ENCODE measurements around the gene SAXO2. TPM values are rescaled to one million over a fixed set of nuclear protein-coding genes. Genes with fewer than 3 reads are reported as not detected.
"Not testable (repeated sequence)": the region's sequence is repeated elsewhere in the genome, so short reads cannot be mapped to it uniquely, and the experiment has no call there.

The SAXO2 gene
- total RNA-seq, 2 experiments from 2014 or later = 13.9 to 14.3 TPM

DNA sequence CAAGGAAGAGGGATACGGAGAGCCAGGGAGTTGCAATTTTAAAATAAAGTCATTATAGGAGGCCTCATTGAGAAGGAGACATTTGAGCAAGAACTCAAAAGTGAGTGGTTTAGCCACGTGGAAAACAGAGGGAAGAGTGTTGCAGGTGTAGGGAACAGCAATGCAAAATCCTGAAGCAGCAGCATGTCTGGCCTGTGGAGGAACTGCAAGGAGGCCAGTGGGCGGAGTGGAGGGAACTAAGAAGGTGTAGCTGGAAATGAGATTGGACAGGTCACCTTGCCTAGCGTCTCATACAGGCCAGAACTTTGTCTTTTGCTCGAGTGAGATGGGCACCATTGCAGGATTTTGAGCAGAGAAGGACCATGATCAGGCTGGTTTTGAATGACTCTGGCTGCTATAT lies 34.9 kb downstream of the SAXO2 start:
- DNase-seq = no peak
- ChIA-PET POLR2A (no interaction called here), CTCF (no interaction called here)
- Mint-ChIP-seq H3K9me3 (no peaks in the 10 kb centered on the region), H3K36me3 (ENCODE audit: low read depth) (no peaks in the 10 kb centered on the region), H3K27ac (no peak overlapping the region), H3K27me3 (no peaks in the 10 kb centered on the region), H3K4me3 (no peak overlapping the region), H3K4me1 (peaks cover 26% of the 10 kb centered on the region)

DNA sequence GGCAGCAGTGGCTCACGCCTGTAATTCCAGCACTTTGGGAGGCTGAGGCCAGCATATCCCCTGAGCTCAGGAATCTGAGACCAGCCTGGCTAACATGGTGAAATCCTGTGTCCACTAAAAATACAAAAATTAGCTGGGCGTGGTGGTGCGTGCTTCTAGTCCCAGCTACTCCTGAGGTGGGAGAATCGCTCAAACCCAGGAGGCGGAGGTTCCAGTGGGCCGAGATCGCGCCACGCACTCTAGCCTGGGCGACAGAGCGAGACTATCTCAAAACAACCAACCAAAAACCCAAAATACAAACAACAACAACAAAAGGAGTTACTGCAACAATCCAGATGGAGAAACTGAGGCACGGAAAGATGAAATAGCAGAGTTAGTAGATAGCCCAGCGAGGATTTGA lies 35.4 kb downstream of the SAXO2 start:
- H3K27ac Mint-ChIP-seq = no peak overlapping the region
- no peaks in the 10 kb centered on the region for H3K36me3 Mint-ChIP-seq (ENCODE audit: low read depth)
- ChIA-PET POLR2A (no interaction called here), CTCF (no interaction called here)
- peaks cover 26% of the 10 kb centered on the region for H3K4me1 Mint-ChIP-seq
- no peaks in the 10 kb centered on the region for H3K27me3 Mint-ChIP-seq
- no peak overlapping the region for H3K4me3 Mint-ChIP-seq
- H3K9me3 Mint-ChIP-seq = no peaks in the 10 kb centered on the region
- DNase-seq = no peak

GRCh38 chr15:82298520-82298919 lies 35.9 kb downstream of the SAXO2 start:
- POLR2A ChIA-PET = interaction anchor here (0.6 kb wide), 1 partner anchor 12 kb away, joined by 4 read pairs; no protein-coding TSS in a partner anchor
- Mint-ChIP-seq H3K27me3 (no peaks in the 10 kb centered on the region), H3K9me3 (no peaks in the 10 kb centered on the region), H3K27ac (peak overlapping the region; percentile 46), H3K36me3 (ENCODE audit: low read depth) (no peaks in the 10 kb centered on the region), H3K4me3 (no peak overlapping the region), H3K4me1 (peaks cover 26% of the 10 kb centered on the region)
- CTCF ChIA-PET = interaction anchor here (0.8 kb wide), 1 partner anchor 10 kb away, joined by 4 read pairs; no protein-coding TSS in a partner anchor
- peak; percentile 74 for DNase-seq

- DNase-seq; H3K27me3 Mint-ChIP-seq; H3K27ac Mint-ChIP-seq; H3K9me3 Mint-ChIP-seq; H3K4me3 Mint-ChIP-seq; H3K36me3 Mint-ChIP-seq (ENCODE audit: low read depth); POLR2A ChIA-PET: not testable (repeated sequence)
- H3K4me1 Mint-ChIP-seq = peaks cover 27% of the 10 kb centered on the region
- CTCF ChIA-PET = interaction anchor here (0.8 kb wide), 1 partner anchor 9 kb away, joined by 4 read pairs; no protein-coding TSS in a partner anchor
Measured at GRCh38 chr15:82299511-82299914, 36.9 kb downstream of the SAXO2 start.

- H3K27me3 Mint-ChIP-seq; H3K4me3 Mint-ChIP-seq; CTCF ChIA-PET; DNase-seq; H3K9me3 Mint-ChIP-seq; H3K36me3 Mint-ChIP-seq (ENCODE audit: low read depth); H3K27ac Mint-ChIP-seq; POLR2A ChIA-PET: not testable (repeated sequence)
- H3K4me1 Mint-ChIP-seq = peaks cover 35% of the 10 kb centered on the region
Measured at GRCh38 chr15:82300326-82300725, 37.7 kb downstream of the SAXO2 start.

- no peak for DNase-seq
- H3K36me3 Mint-ChIP-seq (ENCODE audit: low read depth) = no peaks in the 10 kb centered on the region
Measured at GRCh38 chr15:82300883-82301282, 38.3 kb downstream of the SAXO2 start.

DNA sequence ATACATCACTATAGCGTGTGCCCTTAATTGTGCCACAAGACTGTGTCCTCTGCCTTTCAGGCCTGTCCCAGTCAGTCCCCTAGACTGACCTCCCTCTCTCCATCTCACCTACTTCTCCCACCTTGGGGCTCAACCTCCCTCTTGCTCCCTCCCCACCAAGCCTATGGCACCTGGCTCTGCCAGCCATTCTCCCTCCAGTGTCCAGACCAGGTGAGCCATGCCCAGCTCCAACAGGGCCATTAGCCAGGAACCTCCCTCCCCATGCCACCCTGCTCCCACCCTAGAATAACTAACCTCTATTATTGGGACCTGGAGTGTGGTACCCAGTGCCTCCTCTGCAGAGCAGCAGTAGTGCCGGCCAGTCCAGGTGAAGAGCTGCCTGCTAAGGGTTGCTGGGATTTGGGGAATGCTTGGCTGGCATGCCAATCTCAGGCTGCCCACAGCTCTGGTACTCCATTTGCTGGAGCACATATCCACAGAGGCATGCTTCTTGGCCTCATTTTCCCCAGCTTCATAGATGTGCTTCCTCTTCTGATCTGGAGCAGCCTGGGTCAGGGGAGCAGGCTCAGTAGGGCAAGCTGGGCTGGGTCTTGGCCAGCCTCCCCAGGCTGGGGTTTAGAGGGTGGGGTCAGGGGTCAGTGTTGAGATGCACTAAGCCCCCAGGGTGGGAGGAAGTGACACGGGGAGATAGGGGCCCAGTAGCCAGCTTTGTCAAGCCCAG lies 38.8 kb downstream of the SAXO2 start:
- Mint-ChIP-seq H3K4me1 (peaks cover 35% of the 10 kb centered on the region), H3K27ac (no peak overlapping the region), H3K9me3 (no peaks in the 10 kb centered on the region), H3K27me3 (no peaks in the 10 kb centered on the region), H3K36me3 (ENCODE audit: low read depth) (no peaks in the 10 kb centered on the region), H3K4me3 (no peak overlapping the region)
- ChIA-PET CTCF (no interaction called here), POLR2A (no interaction called here)
- DNase-seq = no peak

More at GRCh38 chr15:82300883-82301282, 38.3 kb downstream of the SAXO2 start:
- H3K27ac Mint-ChIP-seq = no peak overlapping the region
- peaks cover 35% of the 10 kb centered on the region for H3K4me1 Mint-ChIP-seq
- POLR2A ChIA-PET = no interaction called here
- H3K9me3 Mint-ChIP-seq = no peaks in the 10 kb centered on the region
- no peaks in the 10 kb centered on the region for H3K27me3 Mint-ChIP-seq
- H3K4me3 Mint-ChIP-seq = no peak overlapping the region
- CTCF ChIA-PET = no interaction called here

DNA sequence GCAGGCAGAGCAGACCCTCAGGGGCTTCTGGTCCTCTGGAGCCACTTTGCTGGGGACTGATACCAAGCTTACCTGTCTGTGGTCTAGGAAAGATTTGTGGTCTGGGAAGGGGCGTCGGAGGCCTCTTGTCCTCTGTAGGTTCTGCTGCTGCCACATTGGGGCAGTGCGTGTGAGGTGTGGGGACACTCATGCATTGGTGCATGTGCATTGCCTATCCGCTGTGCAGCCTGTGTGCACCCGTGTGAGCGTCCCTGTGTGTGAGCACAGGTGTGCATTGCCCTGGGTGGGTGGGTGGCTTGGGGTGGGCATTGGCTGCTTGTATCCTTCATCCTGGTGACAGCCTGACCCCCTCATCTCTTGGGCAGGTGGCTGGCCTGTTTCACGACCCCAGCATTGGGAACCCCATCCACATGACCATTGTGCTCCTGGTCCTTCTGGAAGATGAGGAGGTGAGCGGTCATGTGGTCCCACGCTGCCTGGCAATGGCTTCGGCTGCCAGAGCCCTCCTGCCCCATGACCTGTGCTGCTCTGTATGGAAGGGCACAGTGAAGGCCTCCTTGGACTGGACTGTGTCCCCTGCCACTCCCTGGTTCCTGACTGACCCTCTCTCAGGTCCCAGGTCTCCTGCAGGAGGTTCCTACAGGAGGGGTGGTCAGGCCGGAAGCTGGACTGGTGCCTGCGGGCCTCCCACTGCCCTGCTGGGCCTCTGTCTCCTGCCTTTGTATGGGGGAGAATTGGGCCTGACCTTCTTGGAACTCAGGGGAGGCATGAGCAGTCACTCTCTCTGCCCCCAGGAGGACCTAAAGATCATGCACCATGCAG lies 41.5 kb downstream of the SAXO2 start:
- Mint-ChIP-seq H3K9me3 (no peaks in the 10 kb centered on the region), H3K4me3 (no peak overlapping the region), H3K27ac (no peak overlapping the region), H3K4me1 (peaks cover 13% of the 10 kb centered on the region), H3K27me3 (no peaks in the 10 kb centered on the region), H3K36me3 (ENCODE audit: low read depth) (no peaks in the 10 kb centered on the region)
- CTCF ChIA-PET = no interaction called here
- POLR2A ChIA-PET = no interaction called here
- DNase-seq = no peak

GRCh38 chr15:82304778-82305090 lies 42.1 kb downstream of the SAXO2 start:
- Mint-ChIP-seq H3K4me1 (peaks cover 10% of the 10 kb centered on the region), H3K9me3 (no peaks in the 10 kb centered on the region), H3K27me3 (no peaks in the 10 kb centered on the region), H3K27ac (no peak overlapping the region), H3K36me3 (ENCODE audit: low read depth) (no peaks in the 10 kb centered on the region), H3K4me3 (no peak overlapping the region)
- ChIA-PET POLR2A (no interaction called here), CTCF (no interaction called here)
- no peak for DNase-seq

DNA sequence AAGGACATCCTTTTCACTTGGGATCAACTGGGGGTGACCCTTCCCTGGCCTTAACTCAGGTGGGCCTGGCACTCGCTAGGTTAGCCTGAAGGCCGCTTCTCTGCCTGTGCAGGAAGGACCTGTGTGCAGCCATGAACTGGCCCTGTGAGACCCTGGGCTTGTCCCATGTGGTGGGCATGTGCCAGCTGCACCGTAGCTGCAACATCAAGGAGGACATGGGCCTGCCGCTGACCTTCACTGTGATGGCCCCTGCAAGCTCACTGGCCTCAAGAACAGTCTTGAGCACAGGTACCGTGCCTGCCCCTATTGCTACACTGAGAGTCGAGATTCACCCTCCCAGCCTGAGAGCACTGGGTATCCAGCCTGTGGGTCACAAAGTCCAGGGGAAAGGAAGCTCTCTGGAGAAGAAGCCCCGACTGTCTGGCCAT lies 43.0 kb downstream of the SAXO2 start:
- no peaks in the 10 kb centered on the region for H3K36me3 Mint-ChIP-seq (ENCODE audit: low read depth)
- H3K9me3 Mint-ChIP-seq = peaks cover 3% of the 10 kb centered on the region
- no peak for DNase-seq
- no peak overlapping the region for H3K4me3 Mint-ChIP-seq
- no peak overlapping the region for H3K27ac Mint-ChIP-seq
- CTCF ChIA-PET = interaction anchor here (1.5 kb wide), 1 partner anchor 11 kb away, joined by 3 read pairs; no protein-coding TSS in a partner anchor
- H3K27me3 Mint-ChIP-seq = peaks cover 2% of the 10 kb centered on the region
- peaks cover 10% of the 10 kb centered on the region for H3K4me1 Mint-ChIP-seq
- POLR2A ChIA-PET = no interaction called here

DNA sequence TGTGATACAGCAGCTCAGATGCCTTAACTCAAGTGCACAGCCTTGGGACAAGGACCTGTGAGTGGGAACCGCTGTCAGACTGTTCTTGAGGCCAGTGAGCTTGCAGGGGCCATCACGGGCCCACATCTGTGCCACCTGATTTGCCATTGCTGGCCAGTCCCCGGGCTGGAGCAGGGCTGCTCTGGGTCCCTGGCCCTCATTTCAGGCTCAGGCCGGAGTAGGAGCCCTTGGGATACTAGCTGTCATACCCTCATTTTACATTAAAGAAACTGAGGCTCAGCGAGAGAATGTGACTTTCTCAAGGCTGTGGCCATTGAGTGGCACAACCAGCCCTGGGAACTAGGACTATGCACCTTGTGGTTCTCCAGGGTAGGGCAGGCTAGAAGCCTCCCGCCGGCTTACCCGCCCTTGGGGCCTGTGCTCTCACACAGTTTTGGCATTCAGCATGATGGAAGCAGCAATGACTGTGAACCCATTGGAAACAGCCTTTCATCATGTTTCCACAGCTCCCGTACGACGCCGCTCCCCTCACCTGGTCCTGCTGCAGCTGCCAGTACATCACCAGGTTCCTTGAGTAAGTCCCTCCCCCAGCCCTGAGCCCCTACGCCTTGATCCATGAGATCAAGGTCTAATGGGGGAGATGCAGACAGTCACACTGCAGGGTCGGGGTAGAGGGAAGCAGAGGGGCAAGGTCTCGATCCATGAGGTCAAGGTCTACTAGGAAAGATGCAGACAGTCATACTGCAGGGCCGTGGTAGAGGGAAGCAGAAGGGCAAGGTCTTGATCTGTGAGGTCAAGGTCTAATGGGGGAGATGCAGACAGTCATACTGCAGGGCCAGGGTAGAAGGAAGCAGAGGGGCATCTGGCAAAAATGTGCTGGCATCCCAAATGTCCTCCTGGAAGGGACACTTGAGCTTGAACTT lies 44.4 kb downstream of the SAXO2 start:
- peaks cover 4% of the 10 kb centered on the region for H3K27me3 Mint-ChIP-seq
- no peak overlapping the region for H3K27ac Mint-ChIP-seq
- peaks cover 4% of the 10 kb centered on the region for H3K9me3 Mint-ChIP-seq
- no peak for DNase-seq
- no peaks in the 10 kb centered on the region for H3K36me3 Mint-ChIP-seq (ENCODE audit: low read depth)
- POLR2A ChIA-PET = no interaction called here
- peaks cover 10% of the 10 kb centered on the region for H3K4me1 Mint-ChIP-seq
- CTCF ChIA-PET = interaction anchor here (1.5 kb wide), 1 partner anchor 13 kb away, joined by 3 read pairs; no protein-coding TSS in a partner anchor
- H3K4me3 Mint-ChIP-seq = no peak overlapping the region

DNA sequence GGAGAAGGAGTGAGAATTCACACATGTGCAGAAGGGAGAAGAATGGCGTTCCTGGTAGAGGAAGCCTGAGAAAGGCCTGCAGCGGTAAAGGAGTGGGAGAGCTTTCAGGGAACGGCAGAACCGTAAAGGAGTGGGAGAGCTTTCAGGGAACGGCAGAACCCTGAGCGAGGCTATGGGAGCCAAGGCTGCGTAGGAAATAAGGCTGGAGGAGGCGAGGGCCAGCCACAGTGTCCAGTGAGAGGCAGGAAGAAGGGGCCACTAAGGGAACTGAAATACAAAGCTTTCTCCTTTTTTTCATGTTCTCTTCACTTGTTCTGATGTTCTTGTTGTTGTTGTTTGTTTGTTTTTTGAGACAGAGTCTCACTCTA lies 45.1 kb downstream of the SAXO2 start:
- H3K27me3 Mint-ChIP-seq = peaks cover 4% of the 10 kb centered on the region
- peaks cover 10% of the 10 kb centered on the region for H3K4me1 Mint-ChIP-seq
- no peak overlapping the region for H3K4me3 Mint-ChIP-seq
- no peak for DNase-seq
- H3K27ac Mint-ChIP-seq = no peak overlapping the region
- peaks cover 4% of the 10 kb centered on the region for H3K9me3 Mint-ChIP-seq
- POLR2A ChIA-PET = no interaction called here
- CTCF ChIA-PET = no interaction called here
- no peaks in the 10 kb centered on the region for H3K36me3 Mint-ChIP-seq (ENCODE audit: low read depth)

GRCh38 chr15:82309802-82310201 lies 47.2 kb downstream of the SAXO2 start:
- Mint-ChIP-seq H3K4me3 (no peak overlapping the region), H3K4me1 (peaks cover 5% of the 10 kb centered on the region), H3K27me3 (peaks cover 4% of the 10 kb centered on the region), H3K36me3 (ENCODE audit: low read depth) (no peaks in the 10 kb centered on the region), H3K9me3 (peaks cover 4% of the 10 kb centered on the region), H3K27ac (no peak overlapping the region)
- ChIA-PET POLR2A (no interaction called here), CTCF (no interaction called here)
- DNase-seq = no peak
